Activated CD8-positive, alpha-beta memory T cell treated with anti-CD3 and anti-CD28 coated beads for 36 hours (primary cell): ENCODE results near the gene CDH2. TPM values are rescaled to one million over a fixed set of nuclear protein-coding genes. Genes with fewer than 3 reads are reported as not detected.
"Not testable (repeated sequence)": the region's sequence is repeated elsewhere in the genome, so short reads cannot be mapped to it uniquely, and the experiment has no call there.

Experiments
- CTCF ChIA-PET: fragments of 350-600 bp; sonication (Branson Sonifier 250); formaldehyde crosslinking; loops from one replicate; lab custom pipeline; 2021; ENCODE audit warnings: antibody characterized with exemption; lab: Charles Lee
- POLR2A ChIA-PET: fragments of 350-600 bp; sonication (Branson Sonifier 250); formaldehyde crosslinking; loops from one replicate; lab custom pipeline; 2021; ENCODE audit warnings: antibody characterized with exemption; lab: Charles Lee
- total RNA-seq, 2 experiments: library from RNA; stranded (reverse); gene quantifications; one replicate each; pipeline ENCODE4 v1.2.3, GENCODE V29; 2021

The CDH2 gene
- total RNA-seq, 2 experiments from 2014 or later = 0.13 to 0.17 TPM

GRCh38 chr18:27964811-27965210 lies 212.1 kb downstream of the CDH2 start:
- POLR2A ChIA-PET = no interaction called here
- CTCF ChIA-PET = interaction anchor here (0.6 kb wide), 1 partner anchor 96 kb away, joined by 3 read pairs; no protein-coding TSS in a partner anchor

- ChIA-PET CTCF (no interaction called here), POLR2A (no interaction called here)
Observed at GRCh38 chr18:27959101-27959500, 217.8 kb downstream of the CDH2 start.

- ChIA-PET CTCF (no interaction called here), POLR2A (no interaction called here)
Observed at GRCh38 chr18:27956001-27956640, 220.8 kb downstream of the CDH2 start.

GRCh38 chr18:27954226-27954625 lies 222.7 kb downstream of the CDH2 start:
- ChIA-PET CTCF (no interaction called here), POLR2A (no interaction called here)

GRCh38 chr18:27952741-27953140 lies 224.2 kb downstream of the CDH2 start:
- ChIA-PET POLR2A (no interaction called here), CTCF (no interaction called here)

GRCh38 chr18:27950648-27951228 lies 226.2 kb downstream of the CDH2 start:
- CTCF ChIA-PET = no interaction called here
- POLR2A ChIA-PET = no interaction called here

- ChIA-PET CTCF (no interaction called here), POLR2A (no interaction called here)
Observed at GRCh38 chr18:27948986-27949385, 227.9 kb downstream of the CDH2 start.

- POLR2A ChIA-PET = no interaction called here
- CTCF ChIA-PET = no interaction called here
Observed at GRCh38 chr18:27942706-27943105, 234.2 kb downstream of the CDH2 start.

GRCh38 chr18:27931535-27931934 lies 245.4 kb downstream of the CDH2 start:
- ChIA-PET POLR2A (no interaction called here), CTCF (no interaction called here)

- ChIA-PET POLR2A (no interaction called here), CTCF (no interaction called here)
Observed at GRCh38 chr18:27922780-27923179, 254.2 kb downstream of the CDH2 start.

- ChIA-PET CTCF (no interaction called here), POLR2A (no interaction called here)
Observed at GRCh38 chr18:27921904-27922751, 254.8 kb downstream of the CDH2 start.

- POLR2A ChIA-PET = no interaction called here
- CTCF ChIA-PET = no interaction called here
Observed at GRCh38 chr18:27921392-27921791, 255.5 kb downstream of the CDH2 start.

GRCh38 chr18:27920836-27921235 lies 256.1 kb downstream of the CDH2 start:
- CTCF ChIA-PET = no interaction called here
- POLR2A ChIA-PET = no interaction called here

- POLR2A ChIA-PET, CTCF ChIA-PET: not testable (repeated sequence)
Observed at GRCh38 chr18:27906189-27906588, 270.7 kb downstream of the CDH2 start.

GRCh38 chr18:27903906-27904305 lies 273.0 kb downstream of the CDH2 start:
- ChIA-PET CTCF (no interaction called here), POLR2A (no interaction called here)

- ChIA-PET POLR2A (no interaction called here), CTCF (no interaction called here)
Observed at GRCh38 chr18:27901424-27902226, 275.3 kb downstream of the CDH2 start.
